ENCODE results near the gene RECK.
A peak's percentile ranks its signal among the peaks of the same experiment; 100 is the strongest.
"Not testable (repeated sequence)": the region's sequence is repeated elsewhere in the genome, so short reads cannot be mapped to it uniquely, and the experiment has no call there.

Gene RECK

DNA sequence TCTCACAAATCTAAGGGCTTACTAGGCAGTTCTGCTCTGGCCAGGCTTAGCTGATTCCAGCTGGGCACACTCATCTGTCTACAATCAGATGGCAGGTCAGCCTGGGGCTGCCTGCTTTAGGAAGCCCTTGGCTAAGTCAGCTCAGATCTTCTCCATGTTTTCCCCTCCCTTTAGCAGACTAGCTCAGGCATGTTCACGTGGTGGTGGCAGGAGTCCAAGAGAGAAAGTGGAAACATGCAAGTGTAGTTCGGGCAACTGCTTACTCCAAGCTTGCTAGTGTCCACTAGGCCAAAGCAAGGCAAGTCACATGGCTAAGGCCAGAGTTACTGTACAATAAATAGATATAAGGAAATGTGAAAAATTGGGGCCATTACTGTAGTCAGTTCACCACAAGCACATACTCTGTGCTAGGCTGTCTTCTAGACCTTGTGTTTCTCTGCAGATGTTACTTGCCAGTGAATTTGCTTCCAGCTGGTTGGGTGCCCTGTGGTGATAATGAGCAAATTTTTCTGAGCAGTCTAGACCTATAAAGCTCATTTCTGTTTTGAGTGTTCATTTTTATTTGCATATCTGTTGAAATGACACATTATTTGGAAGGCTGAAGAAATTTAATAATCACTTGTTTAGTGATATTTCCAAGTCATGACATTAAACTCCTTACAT is 38.3 kb downstream of the RECK start:
- peak; percentile 53 for DNase-seq

DNA sequence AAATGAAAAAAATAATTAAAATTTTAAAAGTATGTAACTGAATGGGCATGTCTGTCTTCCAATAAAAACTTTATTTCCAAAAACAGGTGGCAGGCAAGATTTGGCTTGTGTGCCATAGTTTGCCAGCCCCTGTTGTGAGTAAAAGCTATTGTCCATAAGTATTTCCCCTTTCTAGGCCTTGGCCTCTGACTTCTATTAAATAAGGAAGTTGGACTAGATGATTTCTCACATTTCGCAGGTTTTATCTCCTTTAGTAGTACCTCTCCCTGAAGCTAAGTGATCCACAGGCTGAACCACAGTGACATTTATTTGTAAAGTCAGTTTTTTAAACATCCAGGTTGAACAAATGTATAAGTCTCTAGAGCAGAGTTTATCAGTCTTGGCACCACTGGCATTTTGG is 41.3 kb downstream of the RECK start:
- no peak for DNase-seq

DNA sequence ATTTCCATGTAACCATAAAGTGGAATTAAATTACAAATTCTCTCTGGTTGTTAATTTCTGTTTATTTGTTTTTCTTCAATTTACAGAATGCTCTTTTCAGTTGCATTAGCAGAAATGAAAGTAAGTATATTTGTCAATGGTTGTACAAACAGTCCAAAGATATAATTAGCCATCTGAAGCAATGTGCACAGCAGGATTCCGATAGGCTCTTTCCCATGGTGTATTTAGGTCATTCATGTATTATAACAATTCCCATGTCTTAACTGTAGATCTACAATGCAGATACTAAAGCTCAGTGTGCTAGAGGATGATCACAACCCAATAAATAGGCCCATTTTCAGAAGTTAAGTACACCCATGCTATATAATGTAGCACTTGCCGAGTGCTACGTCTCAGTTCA is 43.8 kb downstream of the RECK start:
- DNase-seq, result no peak

DNA sequence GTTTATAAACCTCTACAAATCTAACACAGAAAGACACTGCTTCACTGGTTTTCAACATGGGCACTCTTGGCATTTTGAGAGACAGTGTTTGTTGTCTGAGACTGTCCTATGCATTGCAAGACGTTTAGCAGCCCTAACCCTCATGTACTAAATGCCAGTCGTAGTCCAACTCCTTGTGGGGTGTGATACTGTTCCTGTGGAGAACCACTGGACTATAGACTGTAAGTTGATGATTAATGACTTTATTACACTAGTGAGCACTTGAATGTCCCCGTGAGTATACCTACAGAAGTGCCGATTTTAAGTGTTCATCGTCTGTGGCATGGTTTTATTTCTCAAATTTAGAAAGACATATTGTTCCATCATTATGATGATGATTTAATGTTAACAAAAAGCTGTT is 46.2 kb downstream of the RECK start:
- no peak for DNase-seq

DNA sequence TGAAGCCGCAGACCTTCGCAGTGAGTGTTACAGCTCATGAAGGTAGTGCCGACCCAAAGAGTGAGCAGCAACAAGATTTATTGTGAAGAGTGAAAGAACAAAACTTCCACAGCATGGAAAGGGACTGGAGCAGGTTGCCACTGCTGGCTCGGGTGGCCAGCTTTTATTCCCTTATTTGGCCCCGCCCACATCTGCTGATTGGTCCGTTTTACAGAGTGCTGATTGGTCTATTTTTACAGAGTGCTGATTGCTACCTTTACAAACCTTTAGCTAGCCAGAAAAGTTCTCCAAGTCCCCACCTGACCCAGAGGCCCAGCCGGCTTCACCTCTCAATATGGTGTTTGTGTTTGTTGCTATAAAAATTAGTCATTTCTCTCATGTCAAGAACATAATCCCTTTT is 49.7 kb downstream of the RECK start:
- no peak for DNase-seq

DNA sequence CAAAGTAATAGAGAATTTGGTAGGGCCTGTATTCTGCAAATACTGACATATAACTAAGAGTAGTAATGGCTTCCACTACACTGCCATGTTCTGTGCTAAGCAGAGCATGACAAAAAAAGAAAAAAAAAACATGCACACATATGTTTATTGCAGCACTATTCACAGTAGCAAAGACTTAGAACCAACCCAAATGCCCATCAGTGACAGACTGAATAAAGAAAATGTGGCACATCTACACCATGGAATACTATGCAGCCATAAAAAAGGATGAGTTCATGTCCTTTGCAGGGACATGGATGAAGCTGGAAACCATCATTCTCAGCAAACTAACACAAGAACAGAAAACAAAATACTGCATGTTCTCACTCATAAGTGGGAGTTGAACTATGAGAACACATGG is 50.3 kb downstream of the RECK start:
- DNase-seq, result not testable (repeated sequence)

DNA sequence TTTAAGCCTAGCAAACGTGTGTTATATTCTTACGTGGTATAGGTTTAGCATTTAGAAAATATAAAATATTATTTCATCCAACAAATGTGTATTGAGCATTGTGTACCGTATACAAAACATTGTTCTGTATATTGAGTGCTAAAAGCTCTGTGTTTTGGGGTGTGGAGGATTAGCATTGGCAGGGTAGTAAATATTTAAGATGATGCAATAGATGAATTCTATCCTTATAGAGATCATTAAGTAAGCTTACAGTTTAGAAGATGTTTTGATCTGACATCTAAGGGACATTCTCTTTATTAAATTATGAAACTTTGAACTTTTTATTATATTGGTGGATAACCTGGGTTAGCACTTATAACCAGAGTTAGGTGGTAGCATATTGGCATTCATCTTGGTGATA is 51.3 kb downstream of the RECK start:
- DNase-seq, result no peak

DNA sequence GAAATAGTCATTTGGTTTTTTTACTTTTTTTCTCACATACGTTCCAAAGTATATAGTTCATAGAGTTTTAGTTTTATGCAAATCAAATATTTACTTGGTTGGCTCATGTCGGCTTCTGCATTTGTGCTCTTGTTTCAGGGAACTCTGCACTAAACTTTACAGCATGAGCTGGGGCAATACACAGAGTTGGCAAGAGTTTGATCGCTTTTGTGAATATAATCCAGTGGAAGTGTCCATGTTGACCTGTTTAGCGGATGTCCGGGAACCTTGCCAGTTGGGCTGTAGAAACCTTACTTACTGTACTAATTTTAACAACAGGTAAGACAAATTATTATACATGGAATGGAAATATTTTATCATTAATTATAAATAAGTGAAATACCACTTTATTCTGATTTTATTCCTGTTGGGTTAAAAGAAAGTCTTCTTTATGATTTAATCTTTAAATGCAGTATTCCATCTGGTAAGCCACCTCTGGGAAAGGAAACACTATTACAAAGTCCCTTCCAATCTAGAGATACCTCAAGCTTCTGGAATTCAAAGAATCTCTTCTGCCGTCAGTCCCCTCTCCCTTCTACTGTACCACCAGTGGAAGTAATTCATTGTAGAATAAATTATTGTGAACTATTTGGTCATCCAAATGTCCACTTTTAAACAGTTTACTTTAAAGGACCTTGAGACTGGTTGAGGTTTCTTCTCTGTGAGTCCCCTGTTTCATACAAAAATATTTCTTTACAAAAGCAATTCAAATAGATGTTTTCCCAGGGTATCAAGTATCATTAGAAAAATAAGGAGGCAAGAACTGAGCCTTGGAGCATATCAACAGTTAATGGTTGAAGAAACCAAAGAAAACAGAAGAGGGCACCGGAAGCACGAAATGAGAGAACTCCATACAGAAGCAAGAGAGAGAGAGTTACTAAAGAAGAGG is 54.6 kb downstream of the RECK start:
- no peak for DNase-seq

DNA sequence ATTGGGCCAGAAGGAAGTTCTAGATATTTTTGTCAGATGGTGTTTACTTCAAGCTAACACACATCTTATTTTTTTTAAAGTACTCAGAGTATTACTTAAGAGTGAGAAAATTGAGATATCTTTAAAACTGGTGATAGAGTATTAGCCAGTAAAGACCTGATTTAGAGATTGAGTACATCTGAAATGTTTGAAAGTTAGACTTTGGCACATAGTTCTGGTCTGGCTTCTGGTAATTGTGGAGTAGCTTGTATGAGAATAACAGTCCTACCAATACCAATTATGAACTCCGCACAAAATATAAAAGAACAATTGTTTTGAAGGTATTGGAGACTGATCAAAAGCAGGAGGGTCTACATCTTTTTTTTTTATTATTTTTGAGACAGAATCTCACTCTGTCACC is 55.3 kb downstream of the RECK start:
- no peak for DNase-seq

DNA sequence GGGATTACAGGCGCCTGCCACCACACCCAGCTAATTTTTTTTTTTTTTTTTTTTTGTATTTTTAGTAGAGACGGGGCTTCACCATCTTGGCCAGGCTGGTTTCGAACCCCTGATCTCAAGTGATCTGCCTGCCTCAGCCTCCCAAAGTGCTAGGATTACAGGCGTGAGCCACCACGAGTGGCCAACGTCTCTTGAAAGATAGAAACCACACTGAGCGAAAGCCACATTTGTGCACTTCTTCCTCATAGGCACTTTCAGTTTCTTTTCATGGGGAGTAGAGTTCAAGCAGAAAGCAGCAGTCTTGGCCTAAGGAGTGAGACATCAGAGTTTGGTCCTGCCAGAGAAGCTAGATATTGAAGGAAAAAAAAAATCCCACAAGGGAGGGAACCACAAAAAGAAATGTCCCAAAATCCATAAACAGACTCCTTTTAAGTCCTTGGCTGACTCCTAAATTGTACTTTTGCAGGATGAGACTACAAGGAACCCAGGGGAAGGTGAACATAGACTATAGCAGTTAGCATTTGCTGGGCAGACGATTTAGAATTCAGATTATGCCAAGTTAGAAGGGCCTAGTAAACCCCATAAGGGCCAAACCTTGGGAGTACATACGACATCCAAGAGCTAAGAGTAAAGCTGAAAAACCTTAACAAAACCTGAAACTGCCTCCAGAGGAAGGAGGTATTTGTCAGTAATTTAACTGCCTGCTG is 55.9 kb downstream of the RECK start:
- no peak for DNase-seq

DNA sequence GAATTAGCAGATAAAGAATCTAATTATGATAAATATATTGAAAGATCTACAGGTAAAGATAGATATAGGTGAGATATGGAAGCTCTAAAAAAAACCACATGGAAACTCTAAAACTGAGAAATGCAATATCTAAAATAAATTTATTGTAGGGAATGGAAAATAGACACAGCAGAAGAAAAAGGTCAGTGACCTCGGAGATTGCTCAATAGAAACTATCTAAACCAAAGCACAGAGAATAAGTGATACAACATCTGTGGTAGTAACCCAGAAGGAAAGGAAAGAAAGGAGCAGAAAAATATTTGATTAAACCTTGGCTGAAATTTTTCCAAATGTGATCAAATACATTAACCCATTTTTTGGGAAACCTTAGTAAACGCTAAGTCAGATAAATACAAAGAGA is 56.7 kb downstream of the RECK start:
- no peak for DNase-seq

DNA sequence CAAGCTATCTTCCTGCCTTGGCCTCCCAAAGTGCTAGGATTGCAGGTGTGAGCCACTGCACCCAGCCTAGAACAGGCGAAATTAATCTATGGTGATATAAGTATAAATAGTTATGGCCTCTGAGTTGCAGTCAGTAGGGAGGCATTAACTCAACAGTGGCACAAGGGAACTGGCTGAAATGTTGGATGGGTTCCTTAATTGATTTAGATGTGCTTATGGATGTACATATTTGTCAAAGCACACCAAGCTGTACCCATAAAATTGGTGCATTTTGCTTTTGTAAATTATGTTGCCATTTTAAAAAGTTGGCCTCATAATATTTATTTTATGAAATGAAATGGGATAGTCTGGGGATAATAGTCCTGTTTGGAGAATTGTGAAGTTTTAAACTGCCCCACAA is 63.0 kb downstream of the RECK start:
- no peak for DNase-seq

DNA sequence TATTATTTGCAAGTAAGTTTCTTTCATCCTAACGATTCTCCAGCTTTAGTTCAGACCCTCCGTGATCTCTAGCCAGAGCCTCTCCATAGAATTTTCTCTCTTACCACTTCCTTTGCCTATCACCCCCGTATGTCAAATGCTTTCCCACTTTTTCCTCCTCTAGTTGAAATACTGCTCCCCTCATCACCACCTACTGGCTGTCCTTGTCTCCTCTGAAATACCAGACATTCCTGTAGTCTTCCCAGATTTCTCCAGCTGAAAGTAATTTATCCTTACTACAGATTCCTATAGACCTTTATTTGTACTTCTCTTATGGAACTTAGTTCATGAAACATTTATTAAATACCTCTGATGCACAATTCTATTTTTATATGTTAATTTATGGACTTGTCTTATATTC is 63.8 kb downstream of the RECK start:
- DNase-seq, result no peak

DNA sequence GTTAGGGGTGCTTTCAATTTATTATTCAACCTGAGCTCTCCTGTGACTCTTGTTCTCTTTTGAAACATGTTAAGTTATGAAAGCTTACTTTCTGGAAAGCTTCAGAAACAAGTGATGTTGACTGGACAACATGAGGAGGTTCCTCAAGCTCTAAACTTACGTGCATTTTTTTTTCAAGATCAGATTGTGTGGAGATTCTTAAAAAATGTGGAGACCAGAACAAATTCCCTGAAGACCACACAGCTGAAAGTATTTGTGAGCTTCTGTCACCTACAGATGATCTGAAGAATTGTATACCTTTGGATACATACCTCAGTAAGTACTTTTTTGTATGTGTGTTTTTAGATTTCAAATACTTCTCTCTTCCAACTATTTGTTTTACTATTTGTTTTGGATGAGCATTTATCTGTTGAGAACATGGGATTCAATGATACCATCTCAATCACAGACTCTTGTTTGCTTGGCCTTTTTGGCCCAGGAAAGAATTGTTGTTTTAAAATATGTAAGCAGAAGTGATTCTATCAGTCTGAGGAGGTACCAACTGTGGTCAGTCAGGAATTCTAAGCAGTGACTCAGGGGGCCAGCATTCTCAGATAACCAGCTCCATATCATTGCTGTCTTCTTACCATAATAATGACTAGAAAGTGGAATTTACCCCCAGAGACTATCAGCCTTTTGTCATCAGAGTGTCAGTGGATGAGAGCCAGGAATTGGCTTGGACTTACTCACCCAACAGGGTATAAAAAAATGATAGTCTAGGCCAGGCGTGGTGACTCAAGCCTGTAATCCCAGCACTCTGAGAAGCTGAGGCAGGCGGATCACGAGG is 65.4 kb downstream of the RECK start:
- DNase-seq, result no peak

DNA sequence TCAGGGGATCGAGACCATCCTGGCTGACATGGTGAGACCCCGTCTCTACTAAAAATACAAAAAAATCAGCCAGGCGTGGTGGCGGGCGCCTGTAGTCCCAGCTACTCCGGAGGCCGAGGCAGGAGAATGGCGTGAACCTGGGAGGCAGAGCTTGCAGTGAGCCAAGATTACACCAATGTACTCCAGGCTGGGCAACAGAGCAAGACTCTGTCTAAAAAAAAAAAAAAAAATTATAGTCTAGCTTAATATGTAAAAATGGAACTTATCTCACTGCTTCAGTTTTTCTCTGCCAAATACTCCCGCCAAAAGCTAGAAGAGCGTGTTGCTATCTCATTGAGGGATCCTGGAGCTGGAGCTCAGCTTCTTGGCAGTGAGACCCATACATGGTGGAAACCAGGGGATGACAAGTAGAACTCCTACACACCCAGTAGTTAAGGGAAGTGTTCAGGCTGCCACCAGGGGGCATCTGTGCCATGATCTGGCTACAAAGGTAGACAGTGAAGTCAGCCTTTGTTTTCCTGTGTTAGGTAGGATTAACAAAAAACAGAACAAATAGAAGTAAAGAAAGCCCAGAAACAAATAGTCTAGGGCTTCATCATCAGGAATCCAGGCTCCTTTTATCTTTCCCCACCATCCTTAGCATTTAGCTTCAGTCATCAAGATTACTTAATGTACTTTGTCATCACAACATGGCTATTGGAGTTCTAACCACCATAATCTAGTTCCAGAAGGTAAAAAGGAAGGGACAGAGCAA is 66.2 kb downstream of the RECK start:
- DNase-seq, result peak; percentile 53

DNA sequence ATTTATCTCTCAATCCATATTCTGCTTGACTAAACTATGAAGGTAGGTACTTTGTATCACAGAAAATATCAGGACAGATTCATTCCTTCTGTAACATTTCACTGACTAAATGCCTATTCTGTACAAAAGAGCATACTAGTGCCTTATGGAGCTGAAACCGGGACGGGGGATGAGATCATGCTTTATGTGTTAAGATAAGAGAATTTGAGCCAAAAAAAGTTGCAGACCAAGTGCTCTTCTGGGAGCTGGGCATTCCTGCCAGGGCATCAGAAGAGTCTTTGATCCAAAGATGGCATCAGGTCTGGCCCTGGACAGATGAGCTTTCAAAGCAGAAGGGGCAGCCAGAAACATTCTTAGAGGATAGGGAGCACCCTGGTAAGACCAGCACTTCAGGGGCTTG is 72.4 kb downstream of the RECK start:
- DNase-seq, result no peak

DNA sequence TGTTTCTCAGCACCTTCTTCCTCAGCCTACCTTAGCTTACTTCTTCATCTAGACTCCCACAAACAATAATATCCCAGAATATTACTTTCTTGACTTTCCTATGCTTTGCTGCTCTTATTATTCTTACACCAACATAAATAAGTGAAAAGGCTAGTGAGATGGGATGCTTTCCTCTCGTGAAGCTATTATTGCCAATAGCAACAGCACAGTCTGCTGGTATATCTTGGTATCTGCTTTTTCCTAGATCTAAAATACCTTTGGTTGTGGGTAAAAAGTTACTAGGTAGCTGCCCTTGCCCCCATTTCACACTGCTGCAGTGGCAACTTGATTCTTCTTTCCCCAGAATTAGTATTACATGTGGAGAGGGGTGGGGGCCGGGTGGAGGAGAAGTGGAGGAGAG is 73.7 kb downstream of the RECK start:
- DNase-seq, result no peak

DNA sequence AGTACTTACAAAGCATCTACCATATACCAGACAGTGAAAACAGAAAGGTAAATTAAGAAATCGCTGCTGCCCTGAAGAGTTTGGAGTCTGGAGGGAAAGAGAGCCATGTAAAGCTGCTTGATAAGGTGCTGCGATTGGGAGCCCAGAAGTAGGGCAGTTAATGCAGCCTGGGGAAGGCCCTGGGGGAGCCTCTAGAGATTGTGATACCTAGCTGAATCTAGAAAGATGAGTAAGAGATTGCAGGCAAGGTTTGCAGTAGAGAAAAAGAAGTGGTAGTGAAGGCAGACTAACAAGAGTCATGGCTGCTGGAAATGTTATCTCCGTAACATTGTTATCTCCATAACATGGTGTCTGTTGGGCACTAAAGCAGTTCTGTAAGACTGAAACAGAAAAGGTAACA is 75.8 kb downstream of the RECK start:
- DNase-seq, result no peak

DNA sequence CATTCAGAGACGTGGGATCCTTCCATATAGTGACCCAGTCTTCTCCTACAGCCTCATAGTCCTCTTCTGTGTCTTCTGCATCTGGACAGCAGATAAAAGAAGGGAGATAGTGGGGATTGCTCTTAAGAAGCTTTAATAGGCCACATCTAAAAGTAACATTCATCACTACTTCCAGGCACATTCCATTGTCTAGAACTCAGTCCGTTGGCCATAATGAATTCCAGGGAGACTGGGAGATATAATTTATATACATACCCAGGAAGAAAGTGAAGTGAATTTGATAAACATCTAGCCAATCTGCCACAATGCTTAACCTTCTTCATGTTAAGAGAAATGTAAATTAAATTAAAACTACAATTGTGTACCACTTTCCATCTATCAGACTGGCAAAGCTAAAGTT is 77.3 kb downstream of the RECK start:
- no peak for DNase-seq

DNA sequence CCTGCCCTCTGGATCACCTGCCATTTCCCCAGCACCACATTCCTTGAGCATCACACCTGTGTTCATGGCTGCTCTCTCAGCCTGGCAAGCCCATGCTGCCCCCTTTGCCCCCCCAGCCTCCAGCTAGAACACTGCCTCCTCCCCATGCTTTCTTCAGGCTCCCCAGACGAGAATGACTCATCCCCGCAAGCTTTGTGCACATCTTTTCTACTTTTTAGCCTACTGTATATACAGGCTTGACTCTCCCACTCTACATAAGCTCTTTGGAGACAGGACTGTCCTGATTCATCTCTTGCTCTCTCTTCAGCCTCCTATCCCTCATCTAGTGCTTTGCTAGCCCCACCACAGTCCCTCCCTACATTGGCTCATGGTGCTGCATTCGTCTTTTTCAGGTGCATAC is 79.9 kb downstream of the RECK start:
- DNase-seq, result no peak

DNA sequence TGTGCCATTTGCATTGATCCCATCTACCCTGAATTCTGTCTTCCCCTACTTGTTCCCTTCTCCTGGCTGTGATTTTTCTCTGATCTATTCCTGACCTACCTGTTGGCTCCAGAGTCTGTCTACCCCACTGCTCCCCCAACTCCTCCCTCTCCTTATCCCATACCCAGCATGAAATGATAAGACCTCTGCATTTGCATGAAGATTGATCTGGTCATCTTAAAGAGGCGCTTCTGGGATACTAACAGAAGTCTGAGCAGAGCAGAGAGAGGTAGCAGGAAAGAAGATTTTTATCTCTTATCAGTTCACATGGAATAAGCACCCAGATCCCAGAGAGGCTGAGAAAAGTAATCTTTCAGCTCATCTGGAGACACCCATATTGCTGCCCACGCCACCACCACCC is 81.5 kb downstream of the RECK start:
- no peak for DNase-seq

DNA sequence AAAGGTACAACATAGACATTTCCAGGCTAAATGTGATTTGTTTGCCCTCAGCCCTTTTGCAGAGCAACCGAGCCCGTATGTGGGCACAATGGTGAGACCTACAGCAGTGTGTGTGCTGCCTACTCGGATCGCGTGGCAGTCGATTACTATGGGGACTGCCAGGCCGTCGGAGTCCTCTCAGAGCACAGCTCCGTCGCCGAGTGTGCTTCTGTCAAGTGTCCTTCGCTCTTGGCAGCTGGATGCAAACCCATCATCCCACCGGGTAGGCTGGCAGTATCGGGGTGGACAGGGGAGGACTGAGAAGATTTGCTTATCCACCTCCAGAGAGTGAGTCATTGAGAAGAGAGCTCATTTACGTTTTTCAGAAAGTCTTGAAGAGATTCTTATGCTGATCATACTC is 82.0 kb downstream of the RECK start:
- no peak for DNase-seq

All from NCI-H1105 (cell line).